Fibroblast of lung (primary cell): ENCODE results near the gene ASAP3.

Experiments used
- EZH2 ChIP-seq: IDR thresholded peaks from 2 replicates; pipeline ENCODE4 v1.5.1; 2012; ENCODE audit warnings: low read length, control low read depth, mild to moderate bottlenecking; ENCODE audit errors: missing control alignments
- TF ChIP-seq, protein P1 (sequence below), 2 donors: IDR thresholded peaks in 1 of 2; conservative IDR thresholded peaks in 1 of 2; 1 replicate in 1 of 2; 2 replicates in 1 of 2; pipeline ENCODE4 v1.5.1; 2011 to 2012; ENCODE audit warnings: low read length in 2 of 2, control low read depth in 1 of 2, inconsistent platforms in 1 of 2, low read depth in 1 of 2, mild to moderate bottlenecking in 1 of 2

DNA sequence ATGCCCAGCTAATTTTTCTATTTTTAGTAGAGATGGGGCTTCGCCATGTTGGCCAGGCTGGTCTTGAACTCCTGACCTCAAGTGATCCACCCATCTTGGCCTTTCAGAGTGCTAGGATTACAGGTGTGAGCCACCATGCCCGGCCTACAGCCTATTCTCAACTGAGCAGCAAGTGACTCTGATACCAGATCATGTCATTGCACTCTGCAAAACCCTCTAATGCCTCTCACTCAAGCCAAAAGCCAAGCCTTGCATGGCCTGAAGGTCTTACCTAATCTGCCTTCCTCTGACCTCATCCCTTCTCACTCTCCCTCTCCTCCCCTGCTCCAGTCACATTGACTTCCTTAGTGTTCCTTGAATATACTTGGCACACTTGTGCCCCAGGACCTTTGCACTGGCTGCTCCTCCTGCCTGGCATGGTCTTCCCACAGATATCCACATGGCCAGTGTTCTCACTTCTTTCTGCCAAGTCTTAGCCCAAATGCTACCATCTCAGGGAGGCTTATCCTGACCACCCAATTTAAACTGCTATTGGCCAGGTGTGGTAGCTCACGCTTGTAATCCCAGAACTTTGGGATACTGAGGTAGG is 8.2 kb upstream of the ASAP3 start:
- TF ChIP-seq, protein P1, sequence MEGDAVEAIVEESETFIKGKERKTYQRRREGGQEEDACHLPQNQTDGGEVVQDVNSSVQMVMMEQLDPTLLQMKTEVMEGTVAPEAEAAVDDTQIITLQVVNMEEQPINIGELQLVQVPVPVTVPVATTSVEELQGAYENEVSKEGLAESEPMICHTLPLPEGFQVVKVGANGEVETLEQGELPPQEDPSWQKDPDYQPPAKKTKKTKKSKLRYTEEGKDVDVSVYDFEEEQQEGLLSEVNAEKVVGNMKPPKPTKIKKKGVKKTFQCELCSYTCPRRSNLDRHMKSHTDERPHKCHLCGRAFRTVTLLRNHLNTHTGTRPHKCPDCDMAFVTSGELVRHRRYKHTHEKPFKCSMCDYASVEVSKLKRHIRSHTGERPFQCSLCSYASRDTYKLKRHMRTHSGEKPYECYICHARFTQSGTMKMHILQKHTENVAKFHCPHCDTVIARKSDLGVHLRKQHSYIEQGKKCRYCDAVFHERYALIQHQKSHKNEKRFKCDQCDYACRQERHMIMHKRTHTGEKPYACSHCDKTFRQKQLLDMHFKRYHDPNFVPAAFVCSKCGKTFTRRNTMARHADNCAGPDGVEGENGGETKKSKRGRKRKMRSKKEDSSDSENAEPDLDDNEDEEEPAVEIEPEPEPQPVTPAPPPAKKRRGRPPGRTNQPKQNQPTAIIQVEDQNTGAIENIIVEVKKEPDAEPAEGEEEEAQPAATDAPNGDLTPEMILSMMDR (conservative IDR thresholded peaks at IDR 0.05 in 1 of 2, IDR thresholded peaks at IDR 0.05 in 1 of 2; ENCODE audit: low read depth in 1 of 2, low read length in 2 of 2) = no peak
- TF ChIP-seq EZH2 = no peak
